HG02840 (cell line): Measurements from ENCODE around the gene RAB3GAP1.
"Not testable (repeated sequence)": the region's sequence is repeated elsewhere in the genome, so short reads cannot be mapped to it uniquely, and the experiment has no call there.

Experiments used
- ATAC-seq: cut with Tn5 transposase; IDR thresholded peaks from one replicate; pipeline ENCODE4 v1.9.1; 2021; ENCODE audit warnings: mild to moderate bottlenecking, moderate library complexity, moderate number of reproducible peaks; ENCODE audit not compliant: unreplicated experiment, low FRiP score

Gene RAB3GAP1

GRCh38 chr2:135052997-135053474, 944 bp downstream of the RAB3GAP1 start:
- ATAC-seq = peak; percentile 31

GRCh38 chr2:135055182-135055786, 3.2 kb downstream of the RAB3GAP1 start:
- ATAC-seq = no peak

- ATAC-seq = no peak
Measured at GRCh38 chr2:135056790-135057189, 4.7 kb downstream of the RAB3GAP1 start.

GRCh38 chr2:135059577-135059976, 7.5 kb downstream of the RAB3GAP1 start:
- no peak for ATAC-seq

- no peak for ATAC-seq
Measured at GRCh38 chr2:135063210-135063609, 11.1 kb downstream of the RAB3GAP1 start.

- ATAC-seq = no peak
Measured at GRCh38 chr2:135064149-135064548, 12.1 kb downstream of the RAB3GAP1 start.

GRCh38 chr2:135066710-135067109, 14.6 kb downstream of the RAB3GAP1 start:
- ATAC-seq = no peak

GRCh38 chr2:135072125-135072997, 20.3 kb downstream of the RAB3GAP1 start:
- no peak for ATAC-seq

- ATAC-seq = no peak
Measured at GRCh38 chr2:135074216-135074615, 22.1 kb downstream of the RAB3GAP1 start.

GRCh38 chr2:135076556-135076955, 24.5 kb downstream of the RAB3GAP1 start:
- no peak for ATAC-seq

GRCh38 chr2:135078417-135078816, 26.3 kb downstream of the RAB3GAP1 start:
- ATAC-seq = no peak

- no peak for ATAC-seq
Measured at GRCh38 chr2:135086222-135086621, 34.1 kb downstream of the RAB3GAP1 start.

GRCh38 chr2:135089597-135089996, 37.5 kb downstream of the RAB3GAP1 start:
- not testable (repeated sequence) for ATAC-seq

- ATAC-seq = no peak
Measured at GRCh38 chr2:135091681-135092080, 39.6 kb downstream of the RAB3GAP1 start.

- no peak for ATAC-seq
Measured at GRCh38 chr2:135093193-135093592, 41.1 kb downstream of the RAB3GAP1 start.

GRCh38 chr2:135093670-135094330, 41.7 kb downstream of the RAB3GAP1 start:
- ATAC-seq = no peak

- no peak for ATAC-seq
Measured at GRCh38 chr2:135094508-135094907, 42.4 kb downstream of the RAB3GAP1 start.

GRCh38 chr2:135095591-135095990, 43.5 kb downstream of the RAB3GAP1 start:
- ATAC-seq = no peak

GRCh38 chr2:135096665-135097446, 44.8 kb downstream of the RAB3GAP1 start:
- ATAC-seq = no peak

GRCh38 chr2:135097532-135098231, 45.6 kb downstream of the RAB3GAP1 start:
- no peak for ATAC-seq
